H1 (cell line): ENCODE results near the gene PPCDC. TPM values are rescaled to one million over a fixed set of nuclear protein-coding genes. Genes with fewer than 3 reads are reported as not detected.

Experiments
- CTCF ChIA-PET: fragments of 300-600 bp; sonication (Branson Sonifier 250); formaldehyde crosslinking; loops from one replicate; lab custom pipeline; 2021; ENCODE audit not compliant: partially characterized antibody; lab: Charles Lee
- POLR2A ChIA-PET: fragments of 300-600 bp; sonication (Branson Sonifier 250); formaldehyde crosslinking; loops from one replicate; lab custom pipeline; 2021; ENCODE audit warnings: inconsistent platforms; ENCODE audit not compliant: partially characterized antibody; lab: Charles Lee
- DNase-seq, 2 experiments: peaks; one replicate each; pipeline versions ENCODE4 v3.0.0 to v3.0.0-alpha.2; 2010 to 2022; ENCODE audit warnings: low spot score in 2 of 2, low read depth in 1 of 2, mixed read lengths in 1 of 2
- FAIRE-seq: peaks from 2 replicates; lab custom pipeline; 2011; peaks lifted over from hg19 to GRCh38; lab: Jason Lieb, UNC
- H2AFZ ChIP-seq: 2 replicates; pipeline ENCODE4 v1.8.1; 2012; ENCODE audit warnings: low read length, inconsistent platforms
- H2AK5ac ChIP-seq: 2 replicates; pipeline ENCODE4 v1.6.1; 2013; ENCODE audit warnings: low read depth, low read length
- H2BK120ac ChIP-seq: replicated peaks from 2 replicates; pipeline ENCODE3; 2013; ENCODE audit warnings: low read depth, low read length, inconsistent platforms
- H2BK12ac ChIP-seq: 2 replicates; pipeline ENCODE4 v1.6.1; 2013; ENCODE audit warnings: low read depth, low read length
- H2BK15ac ChIP-seq: 2 replicates; pipeline ENCODE4 v1.6.1; 2013; ENCODE audit warnings: low read length
- H2BK20ac ChIP-seq: 2 replicates; pipeline ENCODE4 v1.6.1; 2013; ENCODE audit warnings: low read length
- H2BK5ac ChIP-seq: 2 replicates; pipeline ENCODE4 v1.6.1; 2013; ENCODE audit warnings: low read depth, low read length
- H3K14ac ChIP-seq: 2 replicates; pipeline ENCODE4 v1.6.1; 2013; ENCODE audit warnings: inconsistent platforms; ENCODE audit not compliant: insufficient read length
- H3K18ac ChIP-seq: 2 replicates; pipeline ENCODE4 v1.6.1; 2013; ENCODE audit warnings: low read length; ENCODE audit errors: extremely low read depth
- H3K23ac ChIP-seq: 2 replicates; pipeline ENCODE4 v1.6.1; 2013; ENCODE audit warnings: inconsistent platforms; ENCODE audit not compliant: insufficient read length
- H3K23me2 ChIP-seq: 2 replicates; pipeline ENCODE4 v1.6.1; 2013; ENCODE audit warnings: low read depth, low read length
- H3K27ac ChIP-seq: 2 replicates; pipeline ENCODE4 v1.6.1; 2011; ENCODE audit warnings: low read depth, low read length, inconsistent platforms
- H3K27me3 ChIP-seq, 4 experiments: replicated peaks in 1 of 4; 1 replicate in 1 of 4; 2 replicates in 3 of 4; pipeline versions ENCODE4 v1.6.1 to v1.8.1; 2011 to 2013; ENCODE audit warnings: low read length in 3 of 4, mild to moderate bottlenecking in 3 of 4, inconsistent platforms in 2 of 4, mixed read lengths in 2 of 4, moderate library complexity in 1 of 4; ENCODE audit not compliant: control insufficient read depth in 3 of 4, insufficient read depth in 3 of 4; ENCODE audit errors: extremely low read depth in 1 of 4
- H3K36me3 ChIP-seq, 4 experiments: 2 replicates each; pipeline versions ENCODE4 v1.6.1 to v1.8.1; 2011 to 2013; ENCODE audit warnings: mild to moderate bottlenecking in 4 of 4, low read length in 3 of 4, moderate library complexity in 2 of 4, control low read depth in 1 of 4, inconsistent platforms in 1 of 4; ENCODE audit not compliant: insufficient read depth in 4 of 4, control insufficient read depth in 2 of 4
- H3K4ac ChIP-seq: replicated peaks from 2 replicates; pipeline ENCODE3; 2013; ENCODE audit warnings: low read length, low read depth, mixed read lengths, inconsistent platforms; ENCODE audit not compliant: insufficient read length
- H3K4me1 ChIP-seq, 4 experiments: replicated peaks in 1 of 4; 1 replicate in 1 of 4; 2 replicates in 3 of 4; pipeline versions ENCODE4 v1.6.1 to v1.8.1; 2011 to 2013; ENCODE audit warnings: low read length in 3 of 4, inconsistent platforms in 2 of 4, mixed read lengths in 1 of 4; ENCODE audit not compliant: insufficient read depth in 4 of 4, control insufficient read depth in 3 of 4
- H3K4me2 ChIP-seq, 2 experiments: 2 replicates each; pipeline versions ENCODE4 v1.6.1 to v1.8.1; 2011 to 2013; ENCODE audit warnings: low read depth in 2 of 2, low read length in 2 of 2, control low read depth in 1 of 2, inconsistent platforms in 1 of 2, mild to moderate bottlenecking in 1 of 2; ENCODE audit not compliant: insufficient read depth in 1 of 2
- H3K4me3 ChIP-seq, 4 experiments: fragments of 200-600, 300-600 bp in 1 of 4; sonication (generic), shearing (Covaris generic), sonication (Bioruptor Twin) in 1 of 4; 2 replicates each; pipeline versions ENCODE4 v1.5.1 to v1.8.1; 2011 to 2016; ENCODE audit warnings: low read length in 4 of 4, low read depth in 3 of 4, control low read depth in 2 of 4, inconsistent platforms in 2 of 4, mild to moderate bottlenecking in 2 of 4, mixed read lengths in 1 of 4, moderate library complexity in 1 of 4; ENCODE audit not compliant: insufficient read depth in 2 of 4; ENCODE audit errors: extremely low read depth in 1 of 4
- H3K56ac ChIP-seq: replicated peaks from 2 replicates; pipeline ENCODE3; 2013; ENCODE audit warnings: low read depth, mild to moderate bottlenecking, mixed read lengths, low read length, inconsistent platforms; ENCODE audit not compliant: insufficient read length
- H3K79me1 ChIP-seq: 2 replicates; pipeline ENCODE4 v1.6.1; 2013; ENCODE audit warnings: low read depth, low read length, control low read depth
- H3K79me2 ChIP-seq, 2 experiments: 2 replicates each; pipeline versions ENCODE4 v1.6.1 to v1.8.1; 2012 to 2013; ENCODE audit warnings: low read length in 2 of 2, mild to moderate bottlenecking in 2 of 2, inconsistent platforms in 1 of 2; ENCODE audit not compliant: insufficient read depth in 2 of 2, control insufficient read depth in 1 of 2
- H3K9ac ChIP-seq, 4 experiments: replicated peaks in 1 of 4; 1 replicate in 1 of 4; 2 replicates in 3 of 4; pipeline versions ENCODE4 v1.6.1 to v1.8.1; 2011 to 2013; ENCODE audit warnings: low read depth in 3 of 4, low read length in 3 of 4, control low read depth in 2 of 4, mild to moderate bottlenecking in 2 of 4, moderate library complexity in 2 of 4, inconsistent platforms in 1 of 4; ENCODE audit errors: extremely low read depth in 1 of 4
- H3K9me3 ChIP-seq, 2 experiments: 2 replicates each; pipeline versions ENCODE4 v1.6.1 to v1.8.1; 2012 to 2013; ENCODE audit warnings: mild to moderate bottlenecking in 2 of 2, moderate library complexity in 2 of 2, control low read depth in 1 of 2, inconsistent platforms in 1 of 2, low read depth in 1 of 2, low read length in 1 of 2, mixed read lengths in 1 of 2; ENCODE audit not compliant: insufficient read depth in 2 of 2
- H4K20me1 ChIP-seq, 2 experiments: replicated peaks in 1 of 2; 2 replicates each; pipeline versions ENCODE3 to v1.8.1; 2011 to 2013; ENCODE audit warnings: inconsistent platforms in 2 of 2, low read length in 2 of 2, mild to moderate bottlenecking in 1 of 2; ENCODE audit not compliant: insufficient read depth in 2 of 2, control insufficient read depth in 1 of 2
- H4K5ac ChIP-seq: 2 replicates; pipeline ENCODE4 v1.6.1; 2013; ENCODE audit warnings: low read length, low read depth, mixed read lengths, inconsistent platforms; ENCODE audit not compliant: insufficient read length
- H4K8ac ChIP-seq: 2 replicates; pipeline ENCODE4 v1.8.0; 2013; ENCODE audit warnings: mild to moderate bottlenecking, moderate library complexity, low read length, inconsistent platforms; ENCODE audit not compliant: insufficient read depth; ENCODE audit errors: extremely low read depth
- H4K91ac ChIP-seq: replicated peaks from 2 replicates; pipeline ENCODE3; 2013; ENCODE audit warnings: low read length, mixed read lengths, inconsistent platforms; ENCODE audit not compliant: insufficient read length
- BCL11A ChIP-seq, 2 experiments: IDR thresholded peaks; one replicate each; pipeline ENCODE4 v1.6.1; 2011; ENCODE audit warnings: low read depth in 2 of 2, low read length in 2 of 2, mild to moderate bottlenecking in 2 of 2
- CREB1 ChIP-seq: IDR thresholded peaks from 2 replicates; pipeline ENCODE4 v1.6.1; 2012; ENCODE audit warnings: inconsistent platforms
- HDAC2 ChIP-seq, 2 experiments: fragments of 300-600 bp in 1 of 2; sonication (generic) in 1 of 2; IDR thresholded peaks; 2 replicates each; pipeline ENCODE4 v1.6.1; 2011 to 2012; ENCODE audit warnings: low read depth in 2 of 2, low read length in 2 of 2, mild to moderate bottlenecking in 2 of 2, moderate library complexity in 2 of 2, borderline replicate concordance in 1 of 2, inconsistent platforms in 1 of 2
- JUND ChIP-seq: IDR thresholded peaks from 2 replicates; pipeline ENCODE4 v1.6.1; 2011; ENCODE audit warnings: mild to moderate bottlenecking, improper control_type of control experiment, low read length
- MAFK ChIP-seq: IDR thresholded peaks from 2 replicates; pipeline ENCODE4 v1.6.1; 2012; ENCODE audit warnings: low read depth, mild to moderate bottlenecking, improper control_type of control experiment, low read length
- RAD21 ChIP-seq, 2 experiments: IDR thresholded peaks in 1 of 2; conservative IDR thresholded peaks in 1 of 2; 2 replicates each; pipeline ENCODE4 v1.6.1; 2011; ENCODE audit warnings: low read depth in 2 of 2, low read length in 2 of 2, improper control_type of control experiment in 1 of 2, inconsistent platforms in 1 of 2, mild to moderate bottlenecking in 1 of 2, moderate library complexity in 1 of 2
- polyA plus RNA-seq, 7 experiments: library from polyadenylated mRNA; depleted of rRNA in 3 of 7; stranded (reverse) in 5 of 7; unstranded in 2 of 7; fragments of >200 nt in 5 of 7; fragments of 200-250 nt in 2 of 7; gene quantifications; 1 replicate in 5 of 7; 2 replicates in 1 of 7; 4 replicates in 1 of 7; pipeline versions ENCODE4 v1.2.1 to v1.2.3, GENCODE V29; 2011 to 2013; ENCODE audit warnings: missing spikeins in 2 of 7, mixed read lengths in 2 of 7
- total RNA-seq: library from RNA; stranded (reverse); fragmentation: NEBNext Ultra II Directional; extraction: Animal tissue kit (Norgen Biotek cat#: 25700); gene quantifications from 2 replicates; pipeline ENCODE4 v1.2.1, GENCODE V29; 2021
- TF ChIP-seq, protein P1 (sequence below): IDR thresholded peaks from 2 replicates; pipeline ENCODE4 v1.6.1; 2012; ENCODE audit warnings: inconsistent platforms

The PPCDC gene
- total and polyA plus RNA-seq, 2 of the 8 experiments (the other 6 are each of a cell fraction or from before 2014, with no cell fraction given), result 11.3 to 29.7 TPM

DNA sequence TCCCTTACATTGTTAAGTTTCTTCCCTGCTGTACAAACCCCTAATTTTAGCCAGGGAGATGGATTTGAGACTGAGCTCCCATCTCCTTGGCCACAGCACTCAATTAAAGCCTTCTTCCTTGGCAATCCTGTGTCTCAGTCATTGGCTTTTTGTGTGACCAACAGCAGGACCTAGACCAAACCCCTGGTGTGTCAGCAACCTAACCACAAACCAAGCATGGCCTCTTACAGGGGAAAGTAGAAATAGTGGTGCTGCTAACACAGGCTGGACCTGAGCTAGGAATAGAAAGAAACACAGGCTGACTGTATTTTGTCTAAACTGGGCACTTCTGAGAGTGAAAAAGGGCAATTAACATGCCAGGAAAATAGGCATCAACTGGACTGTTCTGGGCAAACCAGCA lies 37.9 kb downstream of the PPCDC start:
- H3K56ac ChIP-seq, result no peak overlapping the region
- H4K20me1 ChIP-seq, result no peaks in the 10 kb centered on the region
- H3K14ac ChIP-seq, result no peak overlapping the region
- no peak overlapping the region for H3K23ac ChIP-seq
- no peak overlapping the region for H2BK120ac ChIP-seq
- H3K36me3 ChIP-seq, result no peaks in the 10 kb centered on the region
- no peaks in the 10 kb centered on the region for H3K23me2 ChIP-seq
- DNase-seq (no peak), FAIRE-seq (no peak)
- CTCF ChIA-PET, result interaction anchor here (1.2 to 1.9 kb wide), 2 partner anchors 18 to 27 kb away, joined by 3 to 4 read pairs; no protein-coding TSS in a partner anchor
- H2AK5ac ChIP-seq, result no peak overlapping the region
- no peaks in the 10 kb centered on the region; a peak in 1 of 7 replicates for H3K27me3 ChIP-seq
- no peak overlapping the region for H4K91ac ChIP-seq
- no peak overlapping the region for H4K5ac ChIP-seq
- H2AFZ ChIP-seq, result no peak overlapping the region
- no peak overlapping the region for H2BK12ac ChIP-seq
- no peak overlapping the region for H3K4me3 ChIP-seq
- H3K27ac ChIP-seq, result no peak overlapping the region
- 0 out of 4 replicates have a peak, but pooled peaks cover 0 to under 1% of the 10 kb centered on the region in 2 experiments for H3K9me3 ChIP-seq
- no peak overlapping the region for H3K4ac ChIP-seq
- no peak overlapping the region for H3K9ac ChIP-seq
- H2BK20ac ChIP-seq, result no peak overlapping the region
- no peak overlapping the region for H3K4me2 ChIP-seq
- POLR2A ChIA-PET, result no interaction called here
- TF ChIP-seq, protein P1, sequence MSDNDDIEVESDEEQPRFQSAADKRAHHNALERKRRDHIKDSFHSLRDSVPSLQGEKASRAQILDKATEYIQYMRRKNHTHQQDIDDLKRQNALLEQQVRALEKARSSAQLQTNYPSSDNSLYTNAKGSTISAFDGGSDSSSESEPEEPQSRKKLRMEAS, result no peak
- TF ChIP-seq HDAC2 (IDR thresholded peaks at IDR 0.05; ENCODE audit: borderline replicate concordance in 1 of 2, low read depth in 2 of 2, low read length in 2 of 2), result no peak
- TF ChIP-seq RAD21 (IDR thresholded peaks at IDR 0.05 in 1 of 2, conservative IDR thresholded peaks at IDR 0.05 in 1 of 2; ENCODE audit: low read depth in 2 of 2, low read length in 2 of 2), result no peak
- TF ChIP-seq JUND, result no peak
- TF ChIP-seq BCL11A (IDR thresholded peaks at IDR 0.05; ENCODE audit: low read depth in 2 of 2, low read length in 2 of 2), result no peak
- TF ChIP-seq CREB1, result no peak
- TF ChIP-seq MAFK, result no peak
- H4K8ac ChIP-seq, result no peak overlapping the region
- H3K18ac ChIP-seq, result no peak overlapping the region
- no peak overlapping the region for H2BK15ac ChIP-seq
- H3K79me1 ChIP-seq, result no peaks in the 10 kb centered on the region
- H3K4me1 ChIP-seq, result no peaks in the 10 kb centered on the region; a peak in 2 of 7 replicates
- no peaks in the 10 kb centered on the region for H3K79me2 ChIP-seq
- H2BK5ac ChIP-seq, result no peak overlapping the region
